Mesothelial cell of epicardium (in vitro differentiated cells): ENCODE measurements around the gene PRAC1. TPM values are rescaled to one million over a fixed set of nuclear protein-coding genes. Genes with fewer than 3 reads are reported as not detected.

Experiments used
- DNase-seq, 2 experiments: peaks; one replicate each; pipeline ENCODE4 v3.0.0; 2021; ENCODE audit warnings: low spot score in 2 of 2; ENCODE audit not compliant: unreplicated experiment in 2 of 2
- H3K27ac Mint-ChIP-seq: 2 replicates; pipeline ENCODE4 v1.8.0; 2021; ENCODE audit warnings: mixed read lengths
- H3K27me3 Mint-ChIP-seq: 2 replicates; pipeline ENCODE4 v1.8.0; 2021; ENCODE audit warnings: low read depth, mixed read lengths
- H3K36me3 Mint-ChIP-seq: 2 replicates; pipeline ENCODE4 v1.8.0; 2021; ENCODE audit warnings: mixed read lengths
- H3K4me1 Mint-ChIP-seq: 2 replicates; pipeline ENCODE4 v1.8.0; 2021; ENCODE audit warnings: mixed read lengths
- H3K4me3 Mint-ChIP-seq: 2 replicates; pipeline ENCODE4 v1.8.0; 2021; ENCODE audit warnings: mild to moderate bottlenecking, moderate library complexity, mixed read lengths
- H3K9me3 Mint-ChIP-seq: 2 replicates; pipeline ENCODE4 v1.8.0; 2021; ENCODE audit warnings: mixed read lengths
- CTCF ChIP-seq: fragments of 200-600 bp; sonication (generic); IDR thresholded peaks from one replicate; pipeline ENCODE4 v1.5.0; 2021; ENCODE audit warnings: antibody characterized with exemption; ENCODE audit not compliant: unreplicated experiment
- total RNA-seq: library from RNA; stranded (reverse); gene quantifications from 3 replicates; pipeline ENCODE4 v1.2.1, GENCODE V29; 2021

The PRAC1 gene
- total RNA-seq, 1 donor from 2014 or later = 14.0 TPM

- DNase-seq = peak in 1 of 2 experiments; percentile 59
- H3K27me3 Mint-ChIP-seq = peaks cover 95% of the 10 kb centered on the region
- no peaks in the 10 kb centered on the region for H3K36me3 Mint-ChIP-seq
- H3K9me3 Mint-ChIP-seq = no peaks in the 10 kb centered on the region
- no peak for TF ChIP-seq CTCF
- H3K4me3 Mint-ChIP-seq = peak overlapping the region; percentile 55
- peak overlapping the region; percentile 85 for H3K27ac Mint-ChIP-seq
- peaks cover 51% of the 10 kb centered on the region for H3K4me1 Mint-ChIP-seq
Observed at GRCh38 chr17:48754500-48755261, 32.4 kb upstream of the PRAC1 start.

- TF ChIP-seq CTCF = no peak
- Mint-ChIP-seq H3K4me1 (peaks cover 48% of the 10 kb centered on the region), H3K9me3 (no peaks in the 10 kb centered on the region), H3K4me3 (peak overlapping the region; percentile 55), H3K27ac (peak overlapping the region; percentile 97), H3K27me3 (peaks cover 95% of the 10 kb centered on the region), H3K36me3 (no peaks in the 10 kb centered on the region)
- no peak for DNase-seq
Observed at GRCh38 chr17:48753794-48754499, 31.6 kb upstream of the PRAC1 start.

GRCh38 chr17:48752399-48753288 lies 30.3 kb upstream of the PRAC1 start:
- Mint-ChIP-seq H3K27me3 (peaks cover 95% of the 10 kb centered on the region), H3K36me3 (no peaks in the 10 kb centered on the region), H3K4me3 (peak overlapping the region; percentile 55), H3K9me3 (no peaks in the 10 kb centered on the region), H3K27ac (peak overlapping the region; percentile 97), H3K4me1 (peaks cover 44% of the 10 kb centered on the region)
- TF ChIP-seq CTCF = no peak
- no peak for DNase-seq

GRCh38 chr17:48751733-48752398 lies 29.5 kb upstream of the PRAC1 start:
- Mint-ChIP-seq H3K36me3 (no peaks in the 10 kb centered on the region), H3K27me3 (peaks cover 96% of the 10 kb centered on the region), H3K4me3 (peak overlapping the region; percentile 55), H3K27ac (peak overlapping the region; percentile 97), H3K4me1 (peaks cover 41% of the 10 kb centered on the region), H3K9me3 (no peaks in the 10 kb centered on the region)
- no peak for DNase-seq
- TF ChIP-seq CTCF = no peak

GRCh38 chr17:48751172-48751571 lies 28.9 kb upstream of the PRAC1 start:
- peaks cover 96% of the 10 kb centered on the region for H3K27me3 Mint-ChIP-seq
- H3K4me1 Mint-ChIP-seq = peaks cover 47% of the 10 kb centered on the region
- DNase-seq = no peak
- TF ChIP-seq CTCF = no peak
- no peaks in the 10 kb centered on the region for H3K9me3 Mint-ChIP-seq
- H3K36me3 Mint-ChIP-seq = no peaks in the 10 kb centered on the region
- H3K27ac Mint-ChIP-seq = peak overlapping the region; percentile 97
- H3K4me3 Mint-ChIP-seq = no peak overlapping the region
